OCI-LY3 (cell line): ENCODE data around the gene CPXM2.

ENCODE experiments used
- H2AFZ ChIP-seq: fragments of 200-600, 300-600 bp; shearing (Covaris generic); 2 replicates; pipeline ENCODE4 v1.6.0; 2014; ENCODE audit warnings: antibody characterized with exemption, low read depth, low read length
- H3K27ac ChIP-seq: fragments of 200-600, 300-600 bp; sonication (generic); 2 replicates; pipeline ENCODE4 v1.5.1; 2014; ENCODE audit warnings: mild to moderate bottlenecking, low read length, moderate library complexity, mixed read lengths
- H3K27me3 ChIP-seq: fragments of 200-600, 300-600 bp; sonication (generic); 2 replicates; pipeline ENCODE4 v1.6.1; 2014; ENCODE audit warnings: low read depth, low read length, mixed read lengths
- H3K36me3 ChIP-seq: fragments of 200-600, 300-600 bp; sonication (generic); replicated peaks from 2 replicates; pipeline ENCODE3; 2014; ENCODE audit warnings: low read depth, low read length, mixed read lengths
- H3K4me1 ChIP-seq: fragments of 300-600, 200-600 bp; sonication (generic); 2 replicates; pipeline ENCODE4 v1.6.1; 2014; ENCODE audit warnings: low read length, mixed read lengths
- H3K4me2 ChIP-seq: fragments of 200-600, 300-600 bp; sonication (generic); 2 replicates; pipeline ENCODE4 v1.6.1; 2014; ENCODE audit warnings: low read length, mixed read lengths
- H3K4me3 ChIP-seq: fragments of 300-600, 200-600 bp; sonication (generic); 2 replicates; pipeline ENCODE4 v1.5.1; 2014; ENCODE audit warnings: antibody characterized with exemption, mild to moderate bottlenecking, low read length, moderate library complexity
- H3K79me2 ChIP-seq: fragments of 300-600, 200-600 bp; shearing (Covaris generic); 2 replicates; pipeline ENCODE4 v1.6.1; 2014; ENCODE audit warnings: mild to moderate bottlenecking, low read length, mixed read lengths
- H3K9ac ChIP-seq: fragments of 300-600, 200-600 bp; shearing (Covaris generic); 2 replicates; pipeline ENCODE4 v1.6.0; 2014; ENCODE audit warnings: mild to moderate bottlenecking, low read length, moderate library complexity
- H3K9me3 ChIP-seq: fragments of 200-600, 300-600 bp; shearing (Covaris generic); 2 replicates; pipeline ENCODE4 v1.6.1; 2014; ENCODE audit warnings: low read length, mixed read lengths; ENCODE audit not compliant: insufficient read depth
- H4K20me1 ChIP-seq: fragments of 200-600, 300-600 bp; sonication (generic); 2 replicates; pipeline ENCODE4 v1.6.1; 2016; ENCODE audit warnings: low read length, mixed read lengths; ENCODE audit not compliant: insufficient read depth
- CTCF ChIP-seq: fragments of 200-600, 300-600 bp; sonication (generic); IDR thresholded peaks from 2 replicates; pipeline ENCODE4 v1.5.1; 2014; ENCODE audit warnings: antibody characterized with exemption, low read length, low read depth
- EZH2phosphoT487 ChIP-seq: fragments of 200-600 bp; shearing (Covaris generic); IDR thresholded peaks from 2 replicates; pipeline ENCODE4 v1.6.1; 2018; ENCODE audit warnings: antibody characterized with exemption, mixed run types, low read depth

Gene CPXM2

DNA sequence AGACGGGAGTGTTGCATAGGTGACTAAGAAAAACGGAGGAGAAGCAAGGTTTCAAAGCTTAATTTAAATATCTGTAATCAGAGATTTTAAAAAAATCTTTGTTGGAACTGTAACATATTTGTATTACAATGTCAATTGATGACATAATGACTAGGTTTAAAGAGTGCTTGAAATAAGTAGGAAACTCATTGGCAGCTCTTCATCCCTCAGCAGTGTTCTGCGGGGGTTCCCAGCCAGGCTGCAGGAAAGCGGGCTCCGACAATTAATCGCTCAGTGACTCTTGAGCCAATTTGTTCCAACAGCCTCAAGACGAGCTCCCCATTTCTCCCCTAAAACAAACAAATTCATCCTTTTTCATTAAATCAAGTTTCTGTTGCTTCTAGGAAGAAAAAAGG is 22.6 kb downstream of the CPXM2 start:
- Histone ChIP-seq H3K4me3 (no peak overlapping the region), H3K27me3 (no peaks in the 10 kb centered on the region), H2AFZ (no peak overlapping the region), H3K9ac (no peak overlapping the region), H3K9me3 (no peaks in the 10 kb centered on the region), H3K4me2 (no peak overlapping the region), H3K79me2 (no peaks in the 10 kb centered on the region), H3K4me1 (no peaks in the 10 kb centered on the region), H3K27ac (no peak overlapping the region), H3K36me3 (no peaks in the 10 kb centered on the region), H4K20me1 (no peaks in the 10 kb centered on the region)
- TF ChIP-seq CTCF: no peak
- TF ChIP-seq EZH2phosphoT487: no peak

GRCh38 chr10:123868038-123869019 is 23.3 kb downstream of the CPXM2 start:
- no peak overlapping the region for H3K9ac ChIP-seq
- H3K4me3 ChIP-seq: no peak overlapping the region
- no peaks in the 10 kb centered on the region for H3K27me3 ChIP-seq
- no peaks in the 10 kb centered on the region for H3K9me3 ChIP-seq
- H3K4me2 ChIP-seq: no peak overlapping the region
- H2AFZ ChIP-seq: no peak overlapping the region
- H3K4me1 ChIP-seq: no peaks in the 10 kb centered on the region
- TF ChIP-seq CTCF (no peak), EZH2phosphoT487 (no peak)
- no peak overlapping the region for H3K27ac ChIP-seq
- no peaks in the 10 kb centered on the region for H4K20me1 ChIP-seq
- no peaks in the 10 kb centered on the region for H3K79me2 ChIP-seq
- no peaks in the 10 kb centered on the region for H3K36me3 ChIP-seq

- H3K9me3 ChIP-seq: no peaks in the 10 kb centered on the region
- no peak for TF ChIP-seq EZH2phosphoT487
- no peak overlapping the region for H2AFZ ChIP-seq
- H3K27ac ChIP-seq: no peak overlapping the region
- H3K27me3 ChIP-seq: no peaks in the 10 kb centered on the region
- H3K36me3 ChIP-seq: no peaks in the 10 kb centered on the region
- no peak overlapping the region for H3K9ac ChIP-seq
- H3K79me2 ChIP-seq: no peaks in the 10 kb centered on the region
- H4K20me1 ChIP-seq: no peaks in the 10 kb centered on the region
- H3K4me2 ChIP-seq: no peak overlapping the region
- H3K4me1 ChIP-seq: no peaks in the 10 kb centered on the region
- no peak overlapping the region for H3K4me3 ChIP-seq
These were observed 25.7 kb downstream of the CPXM2 start for GRCh38 chr10:123865880-123866279.

- H3K36me3 ChIP-seq: no peaks in the 10 kb centered on the region
- H2AFZ ChIP-seq: no peak overlapping the region
- H3K9ac ChIP-seq: no peak overlapping the region
- H3K27me3 ChIP-seq: no peaks in the 10 kb centered on the region
- H3K4me2 ChIP-seq: no peak overlapping the region
- no peak overlapping the region for H3K27ac ChIP-seq
- no peak overlapping the region for H3K4me3 ChIP-seq
- no peaks in the 10 kb centered on the region for H3K4me1 ChIP-seq
- TF ChIP-seq CTCF (no peak), EZH2phosphoT487 (no peak)
- H3K9me3 ChIP-seq: no peaks in the 10 kb centered on the region
- no peaks in the 10 kb centered on the region for H3K79me2 ChIP-seq
- H4K20me1 ChIP-seq: no peaks in the 10 kb centered on the region
These were observed 26.3 kb downstream of the CPXM2 start for GRCh38 chr10:123865350-123865749.
